Measurements from ENCODE around the gene OVCH2. TPM values are rescaled to one million over a fixed set of nuclear protein-coding genes. Genes with fewer than 3 reads are reported as not detected.

OVCH2 gene
- total and polyA plus RNA-seq, 11 donors = not detected

- ATAC-seq (peak; percentile 54 to 72 (median 68)), DNase-seq (peak in 1 of 5 donors; percentile 58)
- Histone ChIP-seq H3K4me1 (peaks cover 0 to 19% (median 8%) of the 10 kb centered on the region in 12 donors), H3K4me3 (no peak overlapping the region), H3K9me3 (no peaks in the 10 kb centered on the region), H3K27me3 (no peaks in the 10 kb centered on the region), H3K27ac (peak overlapping the region; percentile 6 to 73 (median 52)), H3K36me3 (peaks cover 0 to 61% (median 47%) of the 10 kb centered on the region in 9 donors)
- WGBS, 4 donors = 76 to 78% (median 77%) methylated on average over 8 to 14 of the region's 14 CpGs
- intact Hi-C loops (cut with DNase I) = loop anchor here in 6 of 10 donors (2.0 to 10.0 kb wide), 4 partner anchors 83 to 211 kb away; partner anchors contain the start of gene PPFIBP2 (in 2 of the 6)
- TF ChIP-seq CTCF (IDR thresholded peaks at IDR 0.05) = no peak
- TF ChIP-seq POLR2A (IDR thresholded peaks at IDR 0.05) = no peak
Observed at GRCh38 chr11:7655253-7656217, 50.7 kb downstream of the OVCH2 start.

- peaks cover 4 to 74% (median 60%) of the 10 kb centered on the region in 9 donors for H3K36me3 ChIP-seq
- DNase-seq = no peak
- WGBS, 4 donors = 77 to 93% (median 85%) methylated on average over 4 of the region's 4 CpGs
- H3K4me3 ChIP-seq = no peak overlapping the region
- no peak for TF ChIP-seq CTCF (IDR thresholded peaks at IDR 0.05)
- TF ChIP-seq POLR2A (IDR thresholded peaks at IDR 0.05) = no peak
- ATAC-seq = no peak
- intact Hi-C loops (cut with DNase I) = loop anchor here in 1 of 10 donors (10.0 kb wide), 1 partner anchor 209 kb away; no protein-coding TSS in a partner anchor
- H3K9me3 ChIP-seq = no peaks in the 10 kb centered on the region
- H3K27ac ChIP-seq = no peak overlapping the region
- H3K27me3 ChIP-seq = no peaks in the 10 kb centered on the region
- H3K4me1 ChIP-seq = peaks cover 0 to 19% (median 8%) of the 10 kb centered on the region in 12 donors
Observed at GRCh38 chr11:7654195-7654705, 52.0 kb downstream of the OVCH2 start.

GRCh38 chr11:7651700-7652099 is 54.6 kb downstream of the OVCH2 start:
- intact Hi-C loops (cut with DNase I) = loop anchor here in 1 of 10 donors (10.0 kb wide), 1 partner anchor 207 kb away; no protein-coding TSS in a partner anchor
- Histone ChIP-seq H3K27me3 (no peaks in the 10 kb centered on the region), H3K36me3 (peaks cover 4 to 88% (median 76%) of the 10 kb centered on the region in 9 donors), H3K4me3 (no peak overlapping the region), H3K9me3 (no peaks in the 10 kb centered on the region), H3K27ac (no peak overlapping the region), H3K4me1 (peaks cover 0 to 13% (median 4%) of the 10 kb centered on the region in 12 donors)
- WGBS, 4 donors = 90 to 93% (median 91%) methylated on average over 9 of the region's 9 CpGs
- no peak for DNase-seq
- TF ChIP-seq CTCF (IDR thresholded peaks at IDR 0.05) (no peak), POLR2A (IDR thresholded peaks at IDR 0.05) (no peak)
- ATAC-seq = no peak

- Histone ChIP-seq H3K27me3 (no peaks in the 10 kb centered on the region), H3K4me3 (no peak overlapping the region), H3K4me1 (peaks cover 0 to 7% (median 0%) of the 10 kb centered on the region in 12 donors), H3K9me3 (no peaks in the 10 kb centered on the region), H3K36me3 (peaks cover 4 to 92% (median 76%) of the 10 kb centered on the region in 9 donors), H3K27ac (no peak overlapping the region)
- TF ChIP-seq CTCF (IDR thresholded peaks at IDR 0.05) = no peak
- TF ChIP-seq POLR2A (IDR thresholded peaks at IDR 0.05) = no peak
- ATAC-seq (no peak), DNase-seq (no peak)
- WGBS, 4 donors = 45 to 80% (median 78%) methylated on average over 5 of the region's 5 CpGs
- intact Hi-C loops (cut with DNase I) = loop anchor here in 1 of 10 donors (10.0 kb wide), 1 partner anchor 206 kb away; no protein-coding TSS in a partner anchor
Observed at GRCh38 chr11:7651140-7651551, 55.1 kb downstream of the OVCH2 start.
